HUES6 (cell line): Measurements from ENCODE around the gene LY6G5C.

Source experiments
- H3K27ac ChIP-seq: 2 replicates; pipeline ENCODE4 v1.7.0; 2013; ENCODE audit warnings: low read depth, mild to moderate bottlenecking, low read length, inconsistent platforms
- H3K27me3 ChIP-seq: 2 replicates; pipeline ENCODE4 v1.6.1; 2013; ENCODE audit warnings: low read length; ENCODE audit not compliant: control insufficient read depth, insufficient read depth
- H3K36me3 ChIP-seq: 2 replicates; pipeline ENCODE4 v1.6.1; 2013; ENCODE audit warnings: low read length; ENCODE audit not compliant: control insufficient read depth, insufficient read depth
- H3K4me1 ChIP-seq: 2 replicates; pipeline ENCODE4 v1.6.1; 2013; ENCODE audit warnings: low read length; ENCODE audit not compliant: control insufficient read depth, insufficient read depth
- H3K4me3 ChIP-seq: 2 replicates; pipeline ENCODE4 v1.5.1; 2013; ENCODE audit warnings: low read depth, low read length
- H3K9ac ChIP-seq: one replicate; pipeline ENCODE4 v1.6.1; 2013; ENCODE audit warnings: mild to moderate bottlenecking, low read length
- H3K9me3 ChIP-seq: 2 replicates; pipeline ENCODE4 v1.6.1; 2013; ENCODE audit warnings: low read depth, low read length; ENCODE audit not compliant: control insufficient read depth, insufficient read depth

The LY6G5C gene

DNA sequence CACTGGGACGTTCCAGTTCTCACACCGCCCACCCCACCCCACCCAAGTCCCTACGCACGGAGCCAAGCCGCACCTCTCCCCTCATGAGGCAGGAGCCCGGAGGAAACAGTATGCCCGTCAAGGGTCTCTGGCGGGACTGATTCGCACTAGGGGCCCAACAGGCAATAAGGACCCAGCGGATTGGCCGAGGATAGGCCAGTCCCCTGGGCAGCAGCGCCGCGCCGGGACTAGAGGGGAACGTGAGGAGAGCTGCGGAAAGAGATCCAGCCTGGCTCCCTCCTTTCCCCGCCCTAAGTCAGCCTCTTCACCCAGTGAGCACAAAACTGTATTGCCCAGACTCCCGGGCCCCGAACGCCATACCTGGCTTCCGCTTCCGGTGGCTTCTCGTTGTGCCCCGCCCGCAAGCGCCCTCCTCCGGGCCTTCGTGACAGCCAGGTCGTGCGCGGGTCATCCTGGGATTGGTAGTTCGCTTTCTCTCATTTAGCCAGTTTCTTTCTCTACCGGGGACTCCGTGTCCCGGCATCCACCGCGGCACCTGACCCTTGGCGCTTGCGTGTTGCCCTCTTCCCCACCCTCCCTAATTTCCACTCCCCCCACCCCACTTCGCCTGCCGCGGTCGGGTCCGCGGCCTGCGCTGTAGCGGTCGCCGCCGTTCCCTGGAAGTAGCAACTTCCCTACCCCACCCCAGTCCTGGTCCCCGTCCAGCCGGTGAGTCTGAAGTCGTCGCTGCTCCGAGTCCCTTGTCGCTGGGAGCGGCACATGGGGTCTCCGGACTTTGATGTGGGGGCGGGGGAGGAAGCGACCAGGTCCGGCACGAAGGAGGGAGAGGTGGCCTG, 15.1 kb downstream of the LY6G5C start, which contains the start of gene CSNK2B:
TSS of gene CSNK2B (plus strand) at position 580 of the 836 bp plus-strand sequence. CDS start 752 bp downstream, outside the sequence.
- H3K36me3 ChIP-seq: peaks cover 66% of the 10 kb centered on the region
- no peaks in the 10 kb centered on the region for H3K9me3 ChIP-seq
- no peaks in the 10 kb centered on the region for H3K27me3 ChIP-seq
- peak within 1 kb of the TSS; percentile 89 for H3K4me3 ChIP-seq
- H3K4me1 ChIP-seq: peaks cover 22% of the 10 kb centered on the region
- peak within 1 kb of the TSS; percentile 96 for H3K9ac ChIP-seq
- peak within 1 kb of the TSS; percentile 76 for H3K27ac ChIP-seq

DNA sequence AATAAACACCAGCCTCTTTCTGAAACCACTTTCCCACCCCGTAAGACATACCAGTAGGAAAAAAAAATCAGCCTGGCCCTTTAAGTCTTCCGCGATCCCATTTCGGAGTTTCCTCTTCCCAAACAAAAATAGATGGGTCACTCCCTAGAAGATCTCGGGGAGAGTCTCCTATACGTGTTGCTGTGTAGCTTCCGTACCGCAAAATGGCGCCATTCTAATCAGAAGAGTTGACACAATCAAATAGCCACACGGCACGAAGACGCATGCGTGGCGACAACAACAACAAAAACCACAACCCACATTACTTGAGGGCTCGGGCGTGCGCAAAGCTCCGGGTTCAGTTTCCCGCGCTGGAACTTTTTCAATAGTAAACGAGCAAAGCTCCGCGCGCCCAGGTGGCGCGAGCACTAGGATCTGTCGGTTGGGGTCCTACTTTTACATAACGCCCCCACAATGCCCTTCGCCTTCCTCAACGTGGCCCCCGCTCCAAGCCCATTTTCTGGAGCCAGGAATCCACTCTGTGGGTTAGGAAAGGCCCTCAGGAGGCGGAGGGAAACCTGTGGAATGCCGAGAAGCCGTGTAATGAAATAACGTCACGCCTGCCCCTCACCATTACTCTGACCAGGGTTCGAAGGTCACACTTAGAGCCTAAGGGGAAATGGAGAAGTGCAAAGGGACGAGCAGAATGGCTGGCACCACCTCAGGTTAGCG, 15.9 kb downstream of the LY6G5C start, which contains the start of gene GPANK1:
TSS of gene GPANK1 (minus strand) at position 208 of the 711 bp plus-strand sequence. CDS start 519 bp downstream, outside the sequence.
- Histone ChIP-seq H3K9me3 (no peaks in the 10 kb centered on the region), H3K36me3 (peaks cover 58% of the 10 kb centered on the region), H3K4me3 (peak within 1 kb of the TSS; percentile 89), H3K27ac (peak within 1 kb of the TSS; percentile 76), H3K4me1 (peaks cover 22% of the 10 kb centered on the region), H3K27me3 (no peaks in the 10 kb centered on the region), H3K9ac (peak within 1 kb of the TSS; percentile 96)

DNA sequence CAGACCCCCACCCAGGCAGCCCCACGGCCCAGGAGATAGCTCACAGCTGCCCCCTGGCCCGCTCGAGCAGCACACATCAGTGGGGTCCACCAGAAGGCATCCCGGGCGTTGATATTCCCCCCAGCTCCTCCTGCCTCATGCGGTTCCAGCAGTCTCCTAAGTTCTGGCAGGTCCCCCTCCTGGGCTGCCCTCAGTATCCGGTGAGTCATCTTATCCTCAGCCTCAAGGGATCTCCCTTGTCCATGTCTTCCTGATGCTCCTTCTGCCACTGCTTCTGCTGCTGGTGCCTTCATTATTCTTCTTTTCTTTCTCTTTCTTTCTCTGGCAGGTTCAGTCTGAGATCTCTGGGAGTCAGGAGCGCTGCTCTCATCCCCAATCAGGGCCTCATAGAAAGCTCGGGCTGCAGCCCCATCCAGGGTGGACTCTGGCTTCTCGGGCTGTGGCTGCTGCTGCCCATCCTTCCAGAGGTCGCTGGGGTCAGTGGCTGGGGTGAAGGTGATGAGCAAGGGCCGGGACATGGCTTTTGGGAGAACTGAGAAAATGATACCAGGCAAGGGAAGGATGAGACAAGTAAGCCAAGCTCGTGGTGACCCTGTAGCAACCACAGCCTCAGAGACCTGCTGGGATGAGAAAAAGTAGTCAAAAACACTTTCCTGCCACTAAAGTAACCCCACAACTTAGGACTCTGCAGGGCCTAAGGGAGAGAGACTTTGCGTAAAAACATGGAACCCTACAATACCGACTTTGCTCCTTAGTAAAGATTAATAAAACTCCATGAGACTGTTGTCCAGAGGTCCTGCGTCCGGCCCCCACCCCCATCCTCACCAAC, 16.7 kb downstream of the LY6G5C start:
- H3K4me3 ChIP-seq: peak overlapping the region; percentile 89
- H3K36me3 ChIP-seq: peaks cover 50% of the 10 kb centered on the region
- H3K9ac ChIP-seq: peak overlapping the region; percentile 96
- H3K9me3 ChIP-seq: no peaks in the 10 kb centered on the region
- peaks cover 26% of the 10 kb centered on the region for H3K4me1 ChIP-seq
- H3K27ac ChIP-seq: peak overlapping the region; percentile 76; the same call in 1 of the 2 replicates
- H3K27me3 ChIP-seq: no peaks in the 10 kb centered on the region

- no peaks in the 10 kb centered on the region for H3K27me3 ChIP-seq
- no peaks in the 10 kb centered on the region for H3K9me3 ChIP-seq
- H3K27ac ChIP-seq: no peak overlapping the region
- H3K4me1 ChIP-seq: peaks cover 26% of the 10 kb centered on the region
- peak overlapping the region; percentile 96 for H3K9ac ChIP-seq
- H3K4me3 ChIP-seq: peak overlapping the region; percentile 89
- peaks cover 42% of the 10 kb centered on the region for H3K36me3 ChIP-seq
These were observed 17.5 kb downstream of the LY6G5C start for GRCh38 chr6:31663126-31663960.

DNA sequence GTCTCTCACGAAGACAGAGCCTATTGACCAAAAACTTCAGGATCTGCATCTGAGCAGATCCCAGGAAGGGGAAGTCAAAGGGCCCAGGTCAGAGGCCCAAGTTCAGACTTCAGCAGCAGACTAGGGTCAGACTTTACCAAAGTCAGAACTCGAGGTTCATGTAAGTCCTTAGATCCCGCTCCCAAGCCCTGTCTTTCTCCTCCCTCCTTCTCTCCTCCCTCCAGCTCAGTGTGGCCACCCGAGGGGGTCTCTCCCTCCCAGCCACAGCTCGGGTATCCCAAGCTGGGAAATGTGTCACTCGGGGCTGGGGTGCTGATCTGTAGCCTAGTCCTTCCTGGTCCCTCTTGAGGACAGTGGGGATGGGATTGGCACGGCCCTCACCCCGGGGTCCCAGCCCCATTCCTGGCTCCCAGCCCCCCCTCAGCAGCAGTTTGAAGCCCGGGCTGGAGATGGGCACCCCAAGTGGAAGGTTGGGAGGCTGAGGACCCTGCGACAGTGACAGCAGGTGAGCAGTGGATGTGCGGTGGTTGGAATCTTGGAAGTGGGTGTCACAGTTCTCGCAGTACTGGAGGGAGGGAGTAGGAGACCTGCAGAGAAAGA, 18.6 kb downstream of the LY6G5C start:
- Histone ChIP-seq H3K9ac (no peak overlapping the region), H3K36me3 (peaks cover 38% of the 10 kb centered on the region), H3K27me3 (no peaks in the 10 kb centered on the region), H3K4me1 (peaks cover 26% of the 10 kb centered on the region), H3K4me3 (no peak overlapping the region), H3K9me3 (no peaks in the 10 kb centered on the region), H3K27ac (no peak overlapping the region)

GRCh38 chr6:31661262-31662123, 19.4 kb downstream of the LY6G5C start:
- Histone ChIP-seq H3K9ac (peak overlapping the region; percentile 99), H3K4me1 (peaks cover 22% of the 10 kb centered on the region), H3K27me3 (no peaks in the 10 kb centered on the region), H3K27ac (0 out of 2 replicates have a peak overlapping the region, but pooled peaks have one; percentile 82), H3K4me3 (peak overlapping the region; percentile 97), H3K9me3 (no peaks in the 10 kb centered on the region), H3K36me3 (peaks cover 34% of the 10 kb centered on the region)

DNA sequence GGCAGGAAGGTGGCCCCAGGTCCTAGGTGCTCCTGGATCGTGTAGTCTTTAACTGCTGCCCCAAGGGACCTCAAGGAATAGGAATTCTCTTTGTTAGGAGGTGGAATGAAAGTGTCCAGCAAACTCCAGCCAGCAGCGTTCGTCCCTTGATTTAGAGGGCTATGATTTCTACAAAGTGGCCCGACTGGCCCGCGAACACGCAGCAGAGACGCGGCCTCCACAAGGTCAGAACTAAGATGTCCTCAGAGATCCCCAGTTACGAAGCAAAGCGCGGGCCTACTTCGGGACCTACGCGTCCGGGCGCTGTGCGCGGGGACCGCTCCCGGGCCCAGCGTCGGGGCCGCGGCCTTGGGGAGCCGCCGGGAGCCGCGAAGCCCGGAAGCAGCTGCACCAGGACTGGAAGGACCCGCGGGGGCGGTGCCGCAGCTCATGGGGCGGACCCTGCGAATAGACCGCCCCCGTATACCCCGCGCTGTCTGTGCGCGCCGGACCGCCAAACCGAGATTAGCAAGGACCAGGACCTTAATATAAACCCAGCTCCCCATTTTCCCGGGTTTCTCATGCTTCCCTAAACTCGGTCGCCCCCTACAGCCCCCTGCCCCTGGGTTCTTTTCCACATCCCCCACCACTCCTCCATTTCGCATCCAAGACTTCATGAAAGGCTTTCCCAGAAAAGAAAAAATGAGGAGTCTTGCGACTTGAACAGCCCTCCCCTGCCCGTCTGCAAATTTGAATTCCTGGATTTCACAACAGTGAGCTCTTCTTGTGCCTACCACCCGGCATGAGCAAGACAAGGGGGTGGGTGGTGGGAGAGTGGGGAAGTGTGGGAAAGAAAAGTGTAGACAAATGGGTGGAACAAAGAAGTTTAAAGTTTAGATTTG, 20.2 kb downstream of the LY6G5C start, which contains the start of gene C6orf47:
TSS of gene C6orf47 (minus strand) at position 398 of the 881 bp plus-strand sequence. CDS start 831 bp downstream, outside the sequence.
- peaks cover 21% of the 10 kb centered on the region for H3K4me1 ChIP-seq
- no peaks in the 10 kb centered on the region for H3K9me3 ChIP-seq
- no peaks in the 10 kb centered on the region for H3K27me3 ChIP-seq
- H3K36me3 ChIP-seq: peaks cover 34% of the 10 kb centered on the region
- H3K9ac ChIP-seq: peak within 1 kb of the TSS; percentile 99
- peak within 1 kb of the TSS; percentile 97 for H3K4me3 ChIP-seq
- peak within 1 kb of the TSS; percentile 82 for H3K27ac ChIP-seq

- H3K9me3 ChIP-seq: no peaks in the 10 kb centered on the region
- peaks cover 34% of the 10 kb centered on the region for H3K36me3 ChIP-seq
- H3K9ac ChIP-seq: peak overlapping the region; percentile 99
- H3K4me3 ChIP-seq: peak overlapping the region; percentile 97
- H3K4me1 ChIP-seq: peaks cover 21% of the 10 kb centered on the region
- peak overlapping the region; percentile 82 for H3K27ac ChIP-seq
- H3K27me3 ChIP-seq: no peaks in the 10 kb centered on the region
These were observed 21.1 kb downstream of the LY6G5C start for GRCh38 chr6:31659649-31660380.
